HCT116 (cell line): ENCODE measurements around the gene EIF4G3. TPM values are rescaled to one million over a fixed set of nuclear protein-coding genes. Genes with fewer than 3 reads are reported as not detected.

ENCODE experiments used
- ATAC-seq: fragments of 200-7000 bp; cut with Tn5 transposase; 2 replicates; pipeline ENCODE4 v1.9.1; 2020; ENCODE audit warnings: mild to moderate bottlenecking, moderate library complexity
- BruUV-seq: library from RNA; stranded (reverse); fragments of 400-500 nt; replicated peaks from 2 replicates; lab custom pipeline; 2021; lab: Mats Ljungman, UMichigan
- CTCF ChIA-PET: fragments of 300-600 bp; sonication (Branson Sonifier 250); formaldehyde crosslinking; loops from one replicate; lab custom pipeline; 2021; ENCODE audit warnings: antibody characterized with exemption; lab: Charles Lee
- POLR2A ChIA-PET: fragments of 300-600, 350-600 bp; sonication (Branson Sonifier 250); formaldehyde crosslinking; loops from one replicate; lab custom pipeline; 2021; ENCODE audit warnings: antibody characterized with exemption; lab: Charles Lee
- RAD21 ChIA-PET, 2 experiments: fragments of 300-600 bp; sonication (Branson Sonifier 250); formaldehyde crosslinking; loops; one replicate each; lab custom pipeline; 2023; ENCODE audit warnings: low total read pairs in 2 of 2; ENCODE audit not compliant: uncharacterized antibody in 2 of 2, unreplicated experiment in 2 of 2, low non-redundant PET in 1 of 2; lab: Charles Lee
- DNase-seq: peaks from one replicate; pipeline ENCODE4 v3.0.0-alpha.2; 2010; ENCODE audit warnings: low read depth, low spot score
- H2AFZ ChIP-seq: fragments of 200-600 bp; shearing (Covaris generic), sonication (generic); 2 replicates; pipeline ENCODE4 v1.6.1; 2017; ENCODE audit warnings: low read depth, mixed run types, mixed read lengths, antibody characterized with exemption, low read length; ENCODE audit not compliant: poor library complexity, severe bottlenecking
- H3K27ac ChIP-seq: 2 replicates; pipeline ENCODE4 v1.5.1; 2012; ENCODE audit warnings: low read depth, low read length
- H3K27me3 ChIP-seq: fragments of 200-600 bp; sonication (generic); 2 replicates; pipeline ENCODE4 v1.6.1; 2016; ENCODE audit warnings: mixed run types, low read length, mixed read lengths; ENCODE audit not compliant: insufficient read depth
- H3K36me3 ChIP-seq, 2 experiments: fragments of 200-500 bp in 1 of 2; fragments of 200-600 bp in 1 of 2; sonication (Bioruptor generic) in 1 of 2; sonication (generic) in 1 of 2; 2 replicates each; pipeline versions ENCODE4 v1.5.1 to v1.6.1; 2014 to 2016; ENCODE audit warnings: low read length in 2 of 2, inconsistent platforms in 1 of 2, mixed read lengths in 1 of 2, mixed run types in 1 of 2; ENCODE audit not compliant: insufficient read depth in 2 of 2, control insufficient read depth in 1 of 2
- H3K4me1 ChIP-seq, 2 experiments: fragments of 200-600 bp in 1 of 2; sonication (generic) in 1 of 2; 2 replicates each; pipeline versions ENCODE4 v1.5.1 to v1.6.1; 2012 to 2017; ENCODE audit warnings: low read length in 2 of 2, inconsistent platforms in 1 of 2, mild to moderate bottlenecking in 1 of 2, mixed read lengths in 1 of 2, mixed run types in 1 of 2, moderate library complexity in 1 of 2; ENCODE audit not compliant: insufficient read depth in 2 of 2, control insufficient read depth in 1 of 2
- H3K4me2 ChIP-seq: fragments of 200-600 bp; sonication (generic); 2 replicates; pipeline ENCODE4 v1.6.1; 2017; ENCODE audit warnings: mixed run types, low read length, mixed read lengths
- H3K4me3 ChIP-seq, 2 experiments: fragments of 200-600 bp in 1 of 2; sonication (generic) in 1 of 2; replicated peaks in 1 of 2; 2 replicates each; pipeline ENCODE4 v1.5.1; 2011 to 2016; ENCODE audit warnings: low read length in 2 of 2, control low read depth in 1 of 2, low read depth in 1 of 2, mild to moderate bottlenecking in 1 of 2, mixed read lengths in 1 of 2, mixed run types in 1 of 2
- H3K79me2 ChIP-seq: fragments of 200-600 bp; sonication (generic); 2 replicates; pipeline ENCODE4 v1.6.1; 2017; ENCODE audit warnings: mild to moderate bottlenecking, mixed run types, low read length, moderate library complexity, mixed read lengths; ENCODE audit not compliant: insufficient read depth
- H3K9ac ChIP-seq: fragments of 200-600 bp; sonication (generic); 2 replicates; pipeline ENCODE4 v1.6.1; 2016; ENCODE audit warnings: low read length, mixed read lengths
- H3K9me2 ChIP-seq: fragments of 200-600 bp; sonication (generic), shearing (Covaris generic); 2 replicates; pipeline ENCODE4 v1.6.1; 2017; ENCODE audit warnings: mixed run types, mild to moderate bottlenecking, moderate library complexity; ENCODE audit not compliant: insufficient read depth
- H3K9me3 ChIP-seq, 2 experiments: fragments of 200-500 bp in 1 of 2; fragments of 200-600 bp in 1 of 2; sonication (Bioruptor generic) in 1 of 2; sonication (generic) in 1 of 2; 2 replicates each; pipeline ENCODE4 v1.6.1; 2014 to 2017; ENCODE audit warnings: low read length in 2 of 2, mixed read lengths in 2 of 2, inconsistent platforms in 1 of 2, low read depth in 1 of 2, mild to moderate bottlenecking in 1 of 2, mixed run types in 1 of 2, moderate library complexity in 1 of 2; ENCODE audit not compliant: control insufficient read depth in 1 of 2, insufficient read depth in 1 of 2
- H4K20me1 ChIP-seq: fragments of 200-600 bp; sonication (generic), shearing (Covaris generic); 2 replicates; pipeline ENCODE4 v1.6.1; 2017; ENCODE audit warnings: mixed run types, mild to moderate bottlenecking, moderate library complexity; ENCODE audit not compliant: insufficient read depth
- CBX3 ChIP-seq: IDR thresholded peaks from 2 replicates; pipeline ENCODE4 v1.6.1; 2012; ENCODE audit warnings: low read depth
- EZH2phosphoT487 ChIP-seq: fragments of 200-600 bp; IDR thresholded peaks from 2 replicates; pipeline ENCODE4 v1.6.1; 2018; ENCODE audit warnings: antibody characterized with exemption, borderline replicate concordance
- JUND ChIP-seq: IDR thresholded peaks from 2 replicates; pipeline ENCODE4 v1.6.1; 2012
- POLR2AphosphoS5 ChIP-seq: IDR thresholded peaks from 2 replicates; pipeline ENCODE4 v1.6.1; 2011; ENCODE audit warnings: mild to moderate bottlenecking, low read depth, low read length, moderate library complexity
- RAD21 ChIP-seq: IDR thresholded peaks from 2 replicates; pipeline ENCODE4 v1.6.1; 2012; ENCODE audit warnings: low read depth, mild to moderate bottlenecking
- TCF7L2 ChIP-seq: IDR thresholded peaks from 2 replicates; pipeline ENCODE4 v1.7.0; 2011; ENCODE audit warnings: borderline replicate concordance, inconsistent platforms; ENCODE audit not compliant: insufficient read depth, insufficient read length; ENCODE audit errors: extremely low read depth
- ZFX ChIP-seq: fragments of 450-650 bp; IDR thresholded peaks from 2 replicates; pipeline ENCODE4 v1.6.1; 2017
- ZNF274 ChIP-seq: fragments of 200-500 bp; sonication (Bioruptor generic); IDR thresholded peaks from 2 replicates; pipeline ENCODE4 v1.6.1; 2014; ENCODE audit warnings: mild to moderate bottlenecking, low read depth, low read length, inconsistent platforms
- intact Hi-C: fragments of 100-400 bp; cut with micrococcal nuclease; formaldehyde crosslinking; loops from 2 replicates; pipeline ENCODE4 v1.10.0; 2022
- total RNA-seq: library from RNA; stranded (reverse); gene quantifications from one replicate; pipeline ENCODE4 v1.2.1, GENCODE V29; 2021; ENCODE audit not compliant: unreplicated experiment
- TF ChIP-seq, protein P1 (sequence below): IDR thresholded peaks from 2 replicates; pipeline ENCODE4 v1.6.1; 2012; ENCODE audit warnings: low read depth
- TF ChIP-seq, protein P2 (sequence below): IDR thresholded peaks from 2 replicates; pipeline ENCODE4 v1.6.1; 2012
- TF ChIP-seq, protein P3 (sequence below), 3 experiments: fragments of 200-600 bp in 1 of 3; sonication (generic) in 1 of 3; IDR thresholded peaks in 2 of 3; conservative IDR thresholded peaks in 1 of 3; 2 replicates each; pipeline ENCODE4 v1.5.1; 2012 to 2017; ENCODE audit warnings: low read depth in 2 of 3, low read length in 2 of 3, antibody characterized with exemption in 1 of 3, borderline replicate concordance in 1 of 3, control low read depth in 1 of 3, mild to moderate bottlenecking in 1 of 3, mixed read lengths in 1 of 3, mixed run types in 1 of 3, moderate library complexity in 1 of 3; ENCODE audit not compliant: insufficient read depth in 1 of 3

The EIF4G3 gene
- total RNA-seq, 1 experiment from 2014 or later = 40.1 TPM

DNA sequence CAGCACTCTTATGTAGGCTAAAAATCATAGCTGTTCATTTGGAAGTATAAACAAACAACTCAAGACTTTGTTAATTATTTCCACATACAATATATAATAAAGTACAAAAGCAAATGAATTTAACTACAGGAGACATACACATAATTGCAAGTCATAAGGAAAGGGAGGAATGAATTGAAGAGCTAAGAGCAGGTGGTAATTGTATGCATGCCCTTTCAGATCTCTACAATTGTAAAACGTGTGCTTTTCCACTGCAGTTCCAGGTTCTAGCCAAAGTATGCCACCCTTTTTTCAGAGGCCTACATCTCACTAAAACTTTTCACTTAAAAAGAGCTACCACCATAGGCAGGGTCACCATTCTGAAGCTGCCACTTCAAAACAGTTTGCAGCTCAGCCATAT, 346.8 kb downstream of the EIF4G3 start:
- no TSS peak for BruUV-seq
- no peak overlapping the region for H3K4me2 ChIP-seq
- H3K4me1 ChIP-seq = no peaks in the 10 kb centered on the region
- ChIA-PET POLR2A (no interaction called here), RAD21 (no interaction called here), CTCF (interaction anchor here (0.7 to 0.9 kb wide), 2 partner anchors 133 to 440 kb away, joined by 3 read pairs; no protein-coding TSS in a partner anchor)
- H3K4me3 ChIP-seq = no peak overlapping the region
- no peaks in the 10 kb centered on the region for H3K79me2 ChIP-seq
- no peak overlapping the region for H3K9ac ChIP-seq
- H3K36me3 ChIP-seq = no peaks in the 10 kb centered on the region
- H3K27me3 ChIP-seq = no peaks in the 10 kb centered on the region
- DNase-seq (no peak), ATAC-seq (no peak)
- H3K27ac ChIP-seq = no peak overlapping the region
- TF ChIP-seq ZFX (no peak), CBX3 (no peak), JUND (no peak), RAD21 (no peak), POLR2AphosphoS5 (no peak), ZNF274 (no peak), EZH2phosphoT487 (no peak), TCF7L2 (no peak)
- TF ChIP-seq, protein P1, sequence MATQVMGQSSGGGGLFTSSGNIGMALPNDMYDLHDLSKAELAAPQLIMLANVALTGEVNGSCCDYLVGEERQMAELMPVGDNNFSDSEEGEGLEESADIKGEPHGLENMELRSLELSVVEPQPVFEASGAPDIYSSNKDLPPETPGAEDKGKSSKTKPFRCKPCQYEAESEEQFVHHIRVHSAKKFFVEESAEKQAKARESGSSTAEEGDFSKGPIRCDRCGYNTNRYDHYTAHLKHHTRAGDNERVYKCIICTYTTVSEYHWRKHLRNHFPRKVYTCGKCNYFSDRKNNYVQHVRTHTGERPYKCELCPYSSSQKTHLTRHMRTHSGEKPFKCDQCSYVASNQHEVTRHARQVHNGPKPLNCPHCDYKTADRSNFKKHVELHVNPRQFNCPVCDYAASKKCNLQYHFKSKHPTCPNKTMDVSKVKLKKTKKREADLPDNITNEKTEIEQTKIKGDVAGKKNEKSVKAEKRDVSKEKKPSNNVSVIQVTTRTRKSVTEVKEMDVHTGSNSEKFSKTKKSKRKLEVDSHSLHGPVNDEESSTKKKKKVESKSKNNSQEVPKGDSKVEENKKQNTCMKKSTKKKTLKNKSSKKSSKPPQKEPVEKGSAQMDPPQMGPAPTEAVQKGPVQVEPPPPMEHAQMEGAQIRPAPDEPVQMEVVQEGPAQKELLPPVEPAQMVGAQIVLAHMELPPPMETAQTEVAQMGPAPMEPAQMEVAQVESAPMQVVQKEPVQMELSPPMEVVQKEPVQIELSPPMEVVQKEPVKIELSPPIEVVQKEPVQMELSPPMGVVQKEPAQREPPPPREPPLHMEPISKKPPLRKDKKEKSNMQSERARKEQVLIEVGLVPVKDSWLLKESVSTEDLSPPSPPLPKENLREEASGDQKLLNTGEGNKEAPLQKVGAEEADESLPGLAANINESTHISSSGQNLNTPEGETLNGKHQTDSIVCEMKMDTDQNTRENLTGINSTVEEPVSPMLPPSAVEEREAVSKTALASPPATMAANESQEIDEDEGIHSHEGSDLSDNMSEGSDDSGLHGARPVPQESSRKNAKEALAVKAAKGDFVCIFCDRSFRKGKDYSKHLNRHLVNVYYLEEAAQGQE = no peak
- TF ChIP-seq, protein P2, sequence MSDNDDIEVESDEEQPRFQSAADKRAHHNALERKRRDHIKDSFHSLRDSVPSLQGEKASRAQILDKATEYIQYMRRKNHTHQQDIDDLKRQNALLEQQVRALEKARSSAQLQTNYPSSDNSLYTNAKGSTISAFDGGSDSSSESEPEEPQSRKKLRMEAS = no peak
- TF ChIP-seq, protein P3, sequence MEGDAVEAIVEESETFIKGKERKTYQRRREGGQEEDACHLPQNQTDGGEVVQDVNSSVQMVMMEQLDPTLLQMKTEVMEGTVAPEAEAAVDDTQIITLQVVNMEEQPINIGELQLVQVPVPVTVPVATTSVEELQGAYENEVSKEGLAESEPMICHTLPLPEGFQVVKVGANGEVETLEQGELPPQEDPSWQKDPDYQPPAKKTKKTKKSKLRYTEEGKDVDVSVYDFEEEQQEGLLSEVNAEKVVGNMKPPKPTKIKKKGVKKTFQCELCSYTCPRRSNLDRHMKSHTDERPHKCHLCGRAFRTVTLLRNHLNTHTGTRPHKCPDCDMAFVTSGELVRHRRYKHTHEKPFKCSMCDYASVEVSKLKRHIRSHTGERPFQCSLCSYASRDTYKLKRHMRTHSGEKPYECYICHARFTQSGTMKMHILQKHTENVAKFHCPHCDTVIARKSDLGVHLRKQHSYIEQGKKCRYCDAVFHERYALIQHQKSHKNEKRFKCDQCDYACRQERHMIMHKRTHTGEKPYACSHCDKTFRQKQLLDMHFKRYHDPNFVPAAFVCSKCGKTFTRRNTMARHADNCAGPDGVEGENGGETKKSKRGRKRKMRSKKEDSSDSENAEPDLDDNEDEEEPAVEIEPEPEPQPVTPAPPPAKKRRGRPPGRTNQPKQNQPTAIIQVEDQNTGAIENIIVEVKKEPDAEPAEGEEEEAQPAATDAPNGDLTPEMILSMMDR (IDR thresholded peaks at IDR 0.05 in 2 of 3, conservative IDR thresholded peaks at IDR 0.05 in 1 of 3; ENCODE audit: borderline replicate concordance in 1 of 3, insufficient read depth in 1 of 3, low read depth in 2 of 3, low read length in 2 of 3) = no peak
- H2AFZ ChIP-seq = no peak overlapping the region
- no peaks in the 10 kb centered on the region; the same call in 1 of the 2 replicates for H4K20me1 ChIP-seq
- intact Hi-C loops = no loop called here
- H3K9me3 ChIP-seq = no peaks in the 10 kb centered on the region
- H3K9me2 ChIP-seq = no peaks in the 10 kb centered on the region
